ENCODE results near the gene GH2.

GRCh38 chr17:63919311-63919723, 37.6 kb upstream of the GH2 start:
- TF ChIP-seq CTCF (IDR thresholded peaks at IDR 0.05) (peak; percentile 94 to 98 (median 95)), EP300 (IDR thresholded peaks at IDR 0.05; ENCODE audit: low read depth) (no peak), POLR2A (IDR thresholded peaks at IDR 0.05) (no peak), POLR2AphosphoS5 (IDR thresholded peaks at IDR 0.05) (no peak)

Data from transverse colon (tissue), 4 donors.